ENCODE measurements around the gene LCLAT1.

Gene LCLAT1

DNA sequence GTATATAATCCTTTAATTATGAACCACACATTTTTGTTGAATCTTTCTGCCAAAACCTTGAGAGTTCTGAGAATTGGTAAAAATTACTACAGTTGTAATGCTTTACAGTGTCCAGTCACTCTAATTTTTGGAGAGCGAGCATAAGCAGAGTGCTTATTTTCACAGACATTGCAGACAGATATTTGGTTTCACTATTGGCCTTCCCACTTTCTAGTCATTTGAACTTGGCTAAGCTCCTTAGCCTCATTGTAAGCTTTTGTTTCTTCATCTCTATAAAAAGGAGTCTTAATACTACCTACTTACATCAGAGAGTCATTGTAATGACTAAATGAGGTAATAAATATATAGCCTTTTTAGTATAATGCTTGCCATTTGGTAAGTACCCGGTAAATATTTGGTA is 80.4 kb downstream of the LCLAT1 start:
- DNase-seq, result no peak

DNA sequence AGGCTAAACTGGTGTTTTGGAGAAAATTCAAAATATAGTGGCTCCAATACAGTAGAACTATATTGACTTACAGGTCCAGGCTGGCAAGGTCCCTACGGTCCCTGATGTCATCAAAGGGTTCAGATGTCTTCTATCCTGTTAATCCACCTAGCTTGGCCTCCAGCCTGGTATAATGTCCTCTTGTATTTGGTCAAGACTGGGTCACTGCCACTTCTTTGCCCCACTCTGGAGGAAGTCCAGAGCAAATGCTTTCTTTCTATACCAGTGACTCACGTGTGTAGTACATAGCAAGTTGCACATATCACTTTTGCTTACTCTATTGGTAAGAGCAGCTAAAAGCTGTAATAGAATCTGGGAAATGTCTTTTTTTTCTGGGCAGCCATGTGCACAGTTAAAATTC is 80.8 kb downstream of the LCLAT1 start:
- DNase-seq, result no peak

- DNase-seq, result no peak
Observed at GRCh38 chr2:30530346-30530745, 83.3 kb downstream of the LCLAT1 start.

- no peak for DNase-seq
Observed at GRCh38 chr2:30541680-30542079, 94.6 kb downstream of the LCLAT1 start.

GRCh38 chr2:30545875-30546274 is 98.8 kb downstream of the LCLAT1 start:
- no peak for DNase-seq

- no peak for DNase-seq
Observed at GRCh38 chr2:30548386-30548785, 101.3 kb downstream of the LCLAT1 start.

- no peak for DNase-seq
Observed at GRCh38 chr2:30549096-30549495, 102.0 kb downstream of the LCLAT1 start.

GRCh38 chr2:30559544-30560275 is 112.7 kb downstream of the LCLAT1 start:
- no peak for DNase-seq

DNA sequence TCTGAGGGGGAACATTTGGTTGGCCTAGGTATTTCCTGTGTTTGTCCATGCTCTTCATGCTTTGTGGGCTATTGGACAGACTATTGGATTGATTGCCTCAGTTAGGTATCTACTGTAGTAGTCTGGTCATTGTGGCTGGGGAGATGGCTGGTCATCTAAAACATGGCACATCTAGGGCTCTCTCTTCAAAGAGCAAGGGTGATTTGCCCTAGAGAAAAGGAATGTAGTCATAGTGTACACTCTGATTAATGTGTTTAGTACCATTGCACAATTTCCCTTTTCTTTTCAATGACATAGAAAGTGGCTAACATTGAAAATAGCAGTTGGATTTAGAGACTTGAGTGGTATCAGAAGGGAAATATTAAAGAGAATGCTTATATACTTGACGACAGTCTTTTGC is 114.3 kb downstream of the LCLAT1 start:
- no peak for DNase-seq

DNA sequence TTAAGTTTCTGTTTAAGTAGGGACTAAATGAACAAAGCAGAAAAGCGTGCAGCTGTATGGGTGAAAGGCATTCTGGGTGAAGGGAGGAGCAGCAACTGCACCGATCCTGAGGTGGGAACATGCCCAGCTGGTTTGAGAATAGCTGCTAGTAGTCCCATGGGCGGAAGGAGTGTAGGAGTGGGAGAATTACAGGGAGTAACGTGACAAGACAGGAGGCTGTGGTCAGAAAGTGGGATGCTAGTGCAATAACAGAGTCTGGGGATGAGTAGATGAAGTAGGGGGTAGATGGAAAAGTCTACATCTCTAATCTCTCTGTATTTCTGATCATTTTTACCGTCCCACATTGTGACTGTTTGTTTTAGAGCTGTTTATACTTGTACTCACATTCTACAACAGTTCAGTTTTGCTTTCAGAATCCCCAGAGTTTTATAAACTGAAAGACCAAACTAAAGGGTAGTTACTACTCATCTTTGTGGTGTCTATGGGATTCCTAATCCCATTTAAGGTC is 118.9 kb downstream of the LCLAT1 start:
- no peak for DNase-seq

DNA sequence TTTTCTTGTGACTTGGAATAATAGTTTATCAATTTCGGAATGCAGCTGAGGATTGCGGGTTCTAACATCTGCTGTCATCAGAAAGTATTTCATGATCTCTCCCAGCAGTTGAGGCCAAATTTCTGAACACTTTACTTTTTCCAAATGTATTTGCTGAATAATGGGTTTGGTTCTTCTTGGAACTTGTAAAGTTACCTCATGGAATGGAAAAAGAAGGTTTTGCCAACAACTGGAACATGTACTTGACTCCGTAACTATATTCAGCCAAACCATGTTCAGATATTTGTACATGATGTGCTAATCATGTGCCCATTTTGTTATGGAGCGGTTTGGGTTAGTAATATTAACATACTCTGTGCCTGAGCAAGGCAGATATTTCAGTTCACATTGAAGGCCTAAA is 119.6 kb downstream of the LCLAT1 start:
- no peak for DNase-seq

- no peak for DNase-seq
Observed at GRCh38 chr2:30567317-30567716, 120.3 kb downstream of the LCLAT1 start.

GRCh38 chr2:30569946-30570345 is 122.9 kb downstream of the LCLAT1 start:
- no peak for DNase-seq

DNA sequence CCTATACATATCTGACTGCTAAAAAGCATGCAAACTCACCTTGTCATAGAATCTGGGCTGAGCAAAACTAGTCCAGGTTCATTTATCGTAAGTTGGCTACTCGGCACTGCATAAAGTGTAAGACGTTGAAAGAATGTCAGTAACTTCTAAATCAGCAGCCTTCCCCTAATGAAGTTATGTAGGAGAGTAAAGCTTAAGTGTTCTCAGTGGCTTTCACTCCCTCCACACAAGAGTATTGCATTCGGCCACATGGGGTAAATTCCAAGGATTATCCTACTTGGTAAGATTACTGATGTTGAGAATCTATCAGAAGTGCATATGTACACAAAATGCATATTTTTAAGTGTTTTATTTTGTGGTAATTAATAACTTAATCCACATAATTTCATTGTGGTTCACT is 130.1 kb downstream of the LCLAT1 start:
- no peak for DNase-seq

DNA sequence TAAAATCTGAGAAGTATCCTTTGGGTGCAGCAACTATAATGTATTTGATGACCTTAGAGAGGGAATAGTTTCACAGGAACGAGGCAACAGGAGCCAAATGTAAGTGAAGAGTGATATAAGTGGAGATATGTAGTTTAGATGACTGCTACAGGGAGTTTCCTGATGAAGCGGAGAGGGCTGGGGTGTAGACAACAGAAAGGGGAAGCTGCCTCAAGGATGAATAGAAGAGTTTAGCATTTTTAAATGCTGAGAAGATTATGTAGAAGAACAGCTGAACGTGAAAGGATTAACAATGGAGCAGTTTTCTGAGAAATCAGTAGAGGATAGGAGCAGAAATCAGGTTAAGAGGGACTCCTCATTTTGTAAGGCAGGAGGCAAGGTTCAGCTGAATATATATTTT is 133.3 kb downstream of the LCLAT1 start:
- no peak for DNase-seq

- DNase-seq, result no peak
Observed at GRCh38 chr2:30582521-30582920, 135.5 kb downstream of the LCLAT1 start.

DNA sequence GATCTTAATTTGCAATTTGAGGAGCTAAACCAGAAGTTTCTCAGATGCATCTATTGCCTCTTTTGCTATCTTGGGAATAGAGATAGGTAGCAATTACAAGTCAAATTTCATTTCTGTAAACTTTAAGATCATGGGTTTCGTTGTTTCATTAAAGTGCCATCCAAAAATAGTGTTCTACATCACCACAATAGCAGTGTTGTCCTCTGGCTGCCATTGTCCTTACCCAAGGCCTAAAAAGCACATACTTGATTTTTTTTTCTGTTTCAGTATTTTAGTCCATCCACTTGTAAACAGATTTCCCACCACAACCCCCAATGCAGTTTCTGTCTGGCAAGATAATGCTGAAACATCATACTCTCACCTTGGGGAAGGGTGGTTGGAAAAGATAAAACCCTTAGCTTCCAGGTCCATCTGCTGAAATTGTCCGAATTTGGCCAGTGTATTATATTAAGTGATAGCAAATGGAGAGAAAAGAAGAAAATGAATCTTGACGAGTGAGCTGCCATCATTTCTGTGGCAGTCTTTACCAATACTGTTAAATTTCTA is 136.2 kb downstream of the LCLAT1 start:
- DNase-seq, result no peak

DNA sequence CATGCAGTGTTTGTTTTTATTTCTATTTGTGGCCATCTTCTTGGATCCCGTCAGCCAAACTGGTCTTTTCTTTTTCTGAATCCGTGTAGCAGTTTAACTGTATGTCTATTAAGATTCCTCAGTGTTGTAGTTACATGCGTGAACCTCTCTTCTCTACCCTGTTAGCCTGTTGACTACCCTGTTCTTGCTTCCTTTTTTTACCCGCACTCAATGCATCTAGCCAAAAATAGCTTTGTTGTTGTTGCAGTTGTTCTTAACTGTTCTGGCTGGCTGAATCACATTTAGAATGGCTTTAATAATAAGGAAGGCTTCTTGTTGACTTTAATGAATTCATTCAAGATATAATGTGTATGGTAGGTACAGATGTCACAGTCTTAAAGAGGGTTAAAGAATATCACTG is 137.1 kb downstream of the LCLAT1 start:
- DNase-seq, result no peak

DNA sequence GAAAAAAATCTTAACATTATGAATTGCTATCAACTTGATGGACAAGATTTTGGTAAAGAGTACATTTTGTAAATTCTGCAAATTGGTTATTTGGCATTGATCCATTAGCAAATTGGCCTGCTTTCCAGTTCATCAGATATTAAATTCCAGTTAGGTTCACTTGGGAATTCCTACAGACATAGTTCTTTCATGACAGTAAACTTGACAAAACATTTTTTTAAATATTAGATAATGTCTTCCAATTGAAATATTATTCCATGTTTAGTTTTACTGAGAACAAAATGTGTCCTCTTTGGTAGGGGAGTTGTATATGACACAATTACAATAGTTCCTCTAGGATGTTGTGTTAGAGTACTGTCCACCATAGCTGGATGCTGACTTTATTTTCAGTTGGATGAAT is 141.9 kb downstream of the LCLAT1 start:
- no peak for DNase-seq

GRCh38 chr2:30590407-30590806 is 143.4 kb downstream of the LCLAT1 start:
- DNase-seq, result no peak

- no peak for DNase-seq
Observed at GRCh38 chr2:30591186-30591585, 144.1 kb downstream of the LCLAT1 start.

DNA sequence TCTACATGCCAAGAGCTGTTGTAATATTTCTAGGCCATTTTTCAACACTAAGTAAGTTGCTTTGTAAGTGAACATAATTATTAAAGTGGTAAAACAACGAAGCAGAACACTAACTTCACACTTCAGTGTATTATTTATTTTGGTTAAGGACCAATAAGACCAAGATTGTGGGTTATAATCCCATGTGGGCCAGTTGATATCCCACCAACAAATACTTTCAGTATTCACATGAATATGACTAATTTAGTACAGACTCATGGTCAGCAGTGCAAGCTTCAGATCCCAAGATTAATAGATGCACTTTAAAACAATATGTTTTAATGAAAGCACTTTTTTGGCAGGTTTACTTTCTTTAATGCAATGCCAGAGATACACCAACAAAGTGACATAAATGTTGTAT is 154.3 kb downstream of the LCLAT1 start:
- DNase-seq, result no peak

DNA sequence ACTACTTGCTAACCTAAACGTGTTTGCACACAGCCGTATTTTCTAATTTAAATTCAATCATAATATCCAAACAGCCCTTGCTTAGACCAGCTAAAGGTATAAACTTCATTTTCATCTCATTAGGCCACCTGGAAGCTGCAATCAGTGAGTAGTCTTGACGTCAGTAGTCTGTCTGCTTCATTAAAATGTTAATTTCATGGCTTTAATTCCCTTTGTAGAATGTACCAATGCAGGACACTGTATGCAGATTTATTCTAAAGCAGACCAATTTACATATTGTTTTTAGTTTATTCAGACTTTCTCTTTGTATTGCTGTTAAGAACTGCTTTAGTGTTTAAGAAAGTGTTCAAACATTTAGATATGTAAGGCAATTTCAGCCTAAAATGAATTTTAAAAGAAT is 158.2 kb downstream of the LCLAT1 start:
- no peak for DNase-seq

DNA sequence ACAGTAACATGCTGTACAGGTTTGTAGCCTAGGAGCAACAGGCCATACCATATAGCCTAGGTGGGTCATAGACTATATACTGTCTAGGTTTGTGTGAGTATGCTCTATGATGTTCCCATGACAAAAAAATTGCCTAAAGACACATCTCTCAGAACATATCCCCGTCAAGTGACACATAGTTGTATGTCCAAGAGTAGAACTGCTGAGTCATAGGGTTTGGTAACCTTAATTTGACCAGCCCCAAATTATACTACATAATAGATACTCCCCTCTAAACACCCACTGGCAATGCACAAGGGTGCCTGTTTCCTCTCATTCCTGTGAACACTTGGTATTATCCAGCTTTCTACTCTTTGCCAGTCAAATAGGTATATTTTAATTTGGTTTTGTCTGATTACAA is 161.6 kb downstream of the LCLAT1 start:
- no peak for DNase-seq

DNA sequence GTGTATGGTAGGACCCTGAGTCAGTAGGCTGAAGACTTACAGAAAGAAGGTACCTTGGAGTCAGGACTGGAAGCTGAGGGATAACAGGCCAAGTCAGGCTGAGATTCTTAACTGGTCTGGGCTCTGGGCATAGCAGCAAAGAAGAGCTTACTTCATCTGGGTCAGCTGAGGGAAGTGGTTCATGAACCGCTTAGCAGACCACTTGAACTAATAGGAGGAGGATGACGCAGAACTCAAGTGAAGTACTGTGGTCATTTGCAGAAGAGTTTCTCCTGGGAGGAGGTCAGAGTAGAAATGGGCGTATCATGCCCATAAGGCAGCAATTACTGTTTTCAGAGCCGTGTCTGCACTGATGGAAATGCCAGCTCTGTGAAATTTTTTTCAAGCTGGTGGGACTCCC is 164.5 kb downstream of the LCLAT1 start:
- DNase-seq, result no peak
